OCI-LY7 (cell line): Measurements from ENCODE around the gene ATP2C1.
A peak's percentile ranks its signal among the peaks of the same experiment; 100 is the strongest.

Experiments used
- EZH2phosphoT487 ChIP-seq: fragments of 200-600 bp; sonication (generic); IDR thresholded peaks from 2 replicates; pipeline ENCODE4 v1.6.1; 2018; ENCODE audit warnings: low read depth, borderline replicate concordance, mild to moderate bottlenecking, mixed run types, antibody characterized with exemption, low read length, moderate library complexity, mixed read lengths
- TF ChIP-seq, protein P1 (sequence below): fragments of 200-600 bp; sonication (generic); conservative IDR thresholded peaks from 2 replicates; pipeline ENCODE4 v1.5.1; 2014; ENCODE audit warnings: mild to moderate bottlenecking, antibody characterized with exemption, low read length, moderate library complexity, mixed read lengths

DNA sequence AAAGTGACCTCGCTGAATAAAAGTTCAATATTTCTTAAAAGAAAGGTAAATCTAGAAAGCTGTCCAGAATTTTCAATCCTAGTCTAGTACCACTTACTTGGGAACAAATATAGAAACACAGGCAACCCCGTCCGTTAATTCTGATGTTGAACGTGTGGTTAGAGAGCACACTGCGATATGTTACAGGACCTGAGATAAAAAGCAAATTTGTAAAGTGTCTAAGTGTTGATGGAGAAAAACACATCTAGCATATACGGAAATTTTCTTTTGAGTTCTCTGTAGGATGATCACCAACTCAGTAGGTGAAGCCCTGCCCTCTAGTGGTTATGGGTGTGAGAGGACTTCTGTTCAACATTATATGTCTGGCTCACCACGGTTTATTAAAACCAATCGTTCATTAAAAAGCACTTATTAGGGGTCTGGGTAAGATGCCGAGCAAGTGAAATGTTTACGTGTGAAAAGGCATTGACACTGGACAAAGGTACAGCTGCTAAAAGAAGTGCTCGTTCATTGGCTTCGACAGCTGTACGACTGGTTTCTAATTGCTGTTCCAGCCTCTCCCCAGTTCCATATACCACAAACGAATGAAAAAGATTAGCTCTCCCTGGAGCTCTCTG lies 1.0 kb upstream of the ATP2C1 start:
- TF ChIP-seq, protein P1, sequence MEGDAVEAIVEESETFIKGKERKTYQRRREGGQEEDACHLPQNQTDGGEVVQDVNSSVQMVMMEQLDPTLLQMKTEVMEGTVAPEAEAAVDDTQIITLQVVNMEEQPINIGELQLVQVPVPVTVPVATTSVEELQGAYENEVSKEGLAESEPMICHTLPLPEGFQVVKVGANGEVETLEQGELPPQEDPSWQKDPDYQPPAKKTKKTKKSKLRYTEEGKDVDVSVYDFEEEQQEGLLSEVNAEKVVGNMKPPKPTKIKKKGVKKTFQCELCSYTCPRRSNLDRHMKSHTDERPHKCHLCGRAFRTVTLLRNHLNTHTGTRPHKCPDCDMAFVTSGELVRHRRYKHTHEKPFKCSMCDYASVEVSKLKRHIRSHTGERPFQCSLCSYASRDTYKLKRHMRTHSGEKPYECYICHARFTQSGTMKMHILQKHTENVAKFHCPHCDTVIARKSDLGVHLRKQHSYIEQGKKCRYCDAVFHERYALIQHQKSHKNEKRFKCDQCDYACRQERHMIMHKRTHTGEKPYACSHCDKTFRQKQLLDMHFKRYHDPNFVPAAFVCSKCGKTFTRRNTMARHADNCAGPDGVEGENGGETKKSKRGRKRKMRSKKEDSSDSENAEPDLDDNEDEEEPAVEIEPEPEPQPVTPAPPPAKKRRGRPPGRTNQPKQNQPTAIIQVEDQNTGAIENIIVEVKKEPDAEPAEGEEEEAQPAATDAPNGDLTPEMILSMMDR = peak; percentile 97
- TF ChIP-seq EZH2phosphoT487 = no peak
